CD4-positive, alpha-beta T cell treated with Interleukin-17A for 4 hours (primary cell): ENCODE measurements around the gene NLGN4Y.

Source experiments
- DNase-seq: peaks from one replicate; pipeline ENCODE4 v3.0.0-alpha.2; 2020; ENCODE audit warnings: mixed read lengths

Gene NLGN4Y

DNA sequence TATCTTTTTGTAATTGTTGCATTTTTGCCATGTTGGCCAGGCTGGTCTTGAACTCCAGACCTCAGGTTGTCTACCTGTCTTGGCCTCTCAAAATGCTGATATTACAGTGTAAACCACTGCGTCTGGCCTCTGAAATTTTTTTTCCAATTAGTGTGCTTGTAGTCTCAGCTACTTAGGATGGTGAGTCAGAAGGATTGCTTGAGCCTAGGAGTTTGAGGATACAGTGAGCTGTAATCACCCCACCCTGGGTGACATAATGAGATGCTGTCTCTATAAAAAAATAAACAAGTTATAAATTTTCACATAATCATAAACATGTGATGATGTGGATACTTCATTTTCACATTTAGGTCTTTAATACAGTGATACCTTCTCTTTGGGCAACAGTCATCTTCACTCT lies 154.9 kb downstream of the NLGN4Y start:
- DNase-seq = no peak

DNA sequence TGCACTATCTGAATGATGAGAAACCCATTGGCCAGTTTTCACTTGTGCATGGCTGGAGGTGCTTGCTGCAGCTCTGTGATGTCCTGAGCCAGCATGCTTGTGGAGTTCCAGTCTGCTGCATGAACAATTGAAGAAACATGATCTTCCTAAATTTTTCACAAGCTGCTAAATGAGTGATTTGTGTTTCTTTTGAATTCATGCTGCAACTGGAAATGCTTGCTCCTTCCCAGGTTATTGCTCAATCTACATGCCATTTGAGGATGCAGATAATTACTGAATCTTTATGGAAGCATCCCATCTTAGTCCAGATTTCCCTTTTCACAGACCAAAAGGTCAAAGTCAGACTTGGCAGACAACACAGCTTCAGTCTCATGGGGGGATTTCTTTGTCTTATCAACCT lies 170.2 kb downstream of the NLGN4Y start:
- no peak for DNase-seq

DNA sequence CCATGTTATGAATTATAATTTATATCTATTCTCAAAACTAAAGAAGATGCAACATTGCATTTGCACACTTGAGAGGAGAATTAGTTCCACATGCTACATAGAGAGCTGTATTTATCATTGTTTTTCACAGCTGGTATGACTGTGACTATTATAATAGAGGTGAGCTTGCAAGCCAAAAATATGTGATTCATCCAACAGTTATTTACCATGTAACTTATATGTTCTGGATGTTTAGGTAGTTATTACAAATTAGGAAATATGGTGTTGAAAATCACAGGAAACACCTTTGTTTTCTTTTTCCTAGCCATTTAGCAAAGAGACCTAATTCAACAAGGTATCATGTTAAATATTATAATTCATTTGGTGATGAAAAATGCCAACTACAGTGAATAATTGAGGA lies 183.8 kb downstream of the NLGN4Y start:
- no peak for DNase-seq

DNA sequence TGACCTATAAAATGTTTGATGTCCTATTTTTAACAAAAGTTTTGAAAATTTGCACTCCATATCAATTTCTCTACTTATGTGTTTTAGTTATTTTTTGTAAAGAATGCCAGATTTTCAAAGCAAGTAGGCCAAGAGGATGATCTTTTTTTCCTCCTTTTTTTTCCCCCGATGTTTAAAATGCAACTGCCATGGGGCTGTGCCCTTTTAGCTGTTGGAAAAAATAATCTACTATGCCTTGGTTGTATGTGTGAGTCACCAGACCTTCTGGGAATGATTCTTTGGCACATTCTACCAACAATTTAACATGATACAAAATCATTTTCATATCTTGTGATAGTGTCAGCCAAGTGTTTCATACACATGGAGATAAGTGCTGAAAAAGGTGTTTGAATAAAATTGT lies 217.3 kb downstream of the NLGN4Y start:
- DNase-seq = no peak

DNA sequence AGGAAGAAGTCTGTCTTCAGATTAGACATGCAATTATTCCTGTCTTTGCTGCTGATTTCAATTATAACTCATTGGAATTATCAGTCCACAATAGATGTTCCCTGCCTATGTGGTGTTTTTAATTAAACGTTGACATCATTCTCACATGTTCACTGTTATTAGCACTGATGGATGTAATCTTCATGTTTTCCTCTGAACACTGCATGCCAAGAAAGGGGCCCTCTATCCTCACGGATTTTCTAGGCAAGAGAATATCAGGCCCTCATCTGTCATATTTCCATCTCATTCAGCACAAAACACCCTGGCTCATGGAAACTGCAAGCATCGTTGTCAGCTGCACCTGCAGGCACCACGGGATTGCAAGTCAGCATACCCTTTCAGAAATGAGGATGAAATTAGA lies 224.0 kb downstream of the NLGN4Y start:
- no peak for DNase-seq

DNA sequence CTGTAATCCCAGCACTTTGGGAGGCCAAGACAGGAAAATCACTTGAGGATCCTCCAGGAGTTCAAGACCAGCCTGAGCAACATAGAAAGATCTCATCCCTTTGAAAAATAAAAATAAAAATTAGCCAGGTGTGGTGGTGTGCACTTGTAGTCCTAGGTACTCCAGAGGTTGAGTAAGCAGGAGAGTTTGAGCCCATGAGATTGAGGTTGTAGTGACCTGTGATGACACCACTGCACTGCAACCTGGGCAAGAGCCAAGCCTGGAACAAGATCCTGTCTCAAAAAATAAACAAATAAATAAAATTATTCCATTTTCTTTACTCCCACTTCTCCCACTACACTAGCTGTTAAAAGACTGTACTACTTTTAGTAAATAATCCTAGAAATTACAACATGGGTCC lies 231.2 kb downstream of the NLGN4Y start:
- DNase-seq = no peak

DNA sequence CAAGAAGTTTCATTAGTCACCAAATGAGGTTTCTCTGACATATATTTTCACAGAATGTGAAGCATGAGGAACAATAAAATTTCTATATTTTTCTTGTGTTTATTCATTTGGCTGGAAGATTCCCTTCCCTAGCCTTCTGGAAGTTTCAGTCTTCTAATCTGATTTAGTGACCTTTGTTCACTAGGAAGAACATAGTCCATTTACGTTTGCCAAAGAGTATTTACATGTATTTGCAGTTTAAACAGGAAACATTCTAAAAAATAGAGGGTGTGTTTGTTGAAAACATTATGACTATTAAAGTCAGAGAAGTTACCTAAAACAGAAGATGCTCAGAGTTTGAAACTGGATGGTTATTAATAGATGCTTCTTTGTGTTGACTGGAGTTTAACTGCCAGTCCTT lies 238.6 kb downstream of the NLGN4Y start:
- DNase-seq = no peak

DNA sequence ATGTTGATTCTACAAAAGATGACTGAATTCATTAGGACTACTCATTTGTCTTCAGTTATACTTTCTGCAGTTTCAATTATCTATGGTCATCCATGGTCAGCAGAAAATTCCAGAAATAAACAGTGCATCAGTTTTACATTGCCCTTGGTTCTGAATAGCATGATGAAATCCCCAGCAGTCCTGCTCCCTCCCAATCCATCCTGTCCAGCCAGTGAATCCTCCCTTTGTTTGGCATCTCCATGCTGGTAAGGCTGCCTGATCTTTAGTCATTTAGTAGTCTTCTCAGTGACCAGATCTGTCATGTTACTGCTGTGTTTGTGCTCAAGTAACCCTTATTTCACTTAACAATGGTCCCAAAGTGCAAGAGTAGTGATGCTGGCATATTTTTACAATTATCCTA lies 239.3 kb downstream of the NLGN4Y start:
- no peak for DNase-seq

DNA sequence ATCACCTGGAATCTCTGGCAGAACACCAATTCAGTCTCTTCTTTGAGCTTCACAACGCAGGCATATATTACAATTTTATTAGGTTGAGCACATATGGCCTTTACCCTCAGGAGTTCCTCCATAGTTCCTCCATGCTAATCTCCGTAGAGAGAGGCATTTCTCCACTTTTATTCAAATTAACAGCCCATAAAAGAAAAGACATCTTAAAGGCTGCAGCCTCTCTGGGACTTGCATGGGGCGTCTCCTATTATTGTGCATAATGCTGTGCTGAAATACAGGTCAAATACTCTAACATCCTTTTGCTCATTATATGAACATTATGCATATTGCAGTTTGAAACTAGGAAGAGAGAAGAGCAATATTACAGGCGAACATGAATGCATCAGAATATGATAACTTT lies 253.9 kb downstream of the NLGN4Y start:
- no peak for DNase-seq

DNA sequence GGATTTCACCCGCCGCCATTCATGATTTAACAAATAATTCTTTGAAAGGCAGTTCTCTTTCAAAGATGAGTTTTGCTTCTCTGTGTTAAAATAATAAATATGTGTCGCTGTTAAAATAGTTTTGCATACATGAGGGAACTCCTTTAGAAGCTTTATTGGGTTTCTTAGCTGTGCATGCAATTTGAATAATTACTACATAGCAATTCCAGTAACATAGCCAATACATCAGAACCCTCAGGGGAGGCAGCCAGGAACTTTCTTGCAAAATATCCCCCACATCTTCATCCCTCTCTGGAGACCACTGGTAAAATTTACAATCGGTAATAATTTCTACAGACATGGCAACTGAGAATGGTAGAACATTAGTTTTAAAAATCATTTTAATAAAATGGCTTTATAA lies 268.8 kb downstream of the NLGN4Y start:
- no peak for DNase-seq

DNA sequence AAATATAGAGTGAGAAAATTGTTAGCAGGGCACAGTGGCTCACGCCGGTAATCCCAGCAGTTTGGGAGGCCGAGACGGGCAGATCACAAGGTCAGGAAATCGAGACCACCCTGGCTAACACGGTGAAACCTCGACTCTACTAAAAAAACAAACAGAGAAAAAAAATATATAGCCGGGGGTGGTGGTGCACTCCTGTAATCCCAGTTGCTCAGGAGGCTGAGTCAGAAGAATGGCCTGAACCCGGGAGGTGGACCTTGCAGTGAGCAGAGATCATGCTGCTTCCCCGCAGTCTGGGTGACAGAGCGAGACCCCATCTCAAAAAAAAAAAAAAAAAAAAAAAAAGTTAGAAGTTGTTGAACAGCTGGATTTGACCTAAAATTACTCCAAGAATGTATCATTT lies 269.3 kb downstream of the NLGN4Y start:
- DNase-seq = no peak

DNA sequence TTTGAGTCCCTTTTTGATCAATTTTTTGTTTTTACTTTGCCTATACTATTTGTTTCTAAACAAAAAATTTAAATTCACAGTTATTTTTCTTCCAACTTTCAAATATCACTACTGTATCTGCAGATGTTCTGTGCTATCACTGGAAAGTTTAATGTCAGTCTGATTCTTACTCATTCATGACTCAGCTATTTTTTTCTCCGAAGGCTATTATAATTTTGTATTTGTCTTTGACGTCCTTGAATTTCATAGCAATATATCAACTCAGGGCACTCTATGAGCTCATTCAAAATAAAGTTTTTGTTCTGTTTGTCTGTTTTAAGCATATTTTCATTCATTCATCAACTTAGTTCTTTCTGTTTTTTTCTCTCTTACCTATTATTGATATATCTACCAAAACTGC lies 273.7 kb downstream of the NLGN4Y start:
- DNase-seq = no peak

DNA sequence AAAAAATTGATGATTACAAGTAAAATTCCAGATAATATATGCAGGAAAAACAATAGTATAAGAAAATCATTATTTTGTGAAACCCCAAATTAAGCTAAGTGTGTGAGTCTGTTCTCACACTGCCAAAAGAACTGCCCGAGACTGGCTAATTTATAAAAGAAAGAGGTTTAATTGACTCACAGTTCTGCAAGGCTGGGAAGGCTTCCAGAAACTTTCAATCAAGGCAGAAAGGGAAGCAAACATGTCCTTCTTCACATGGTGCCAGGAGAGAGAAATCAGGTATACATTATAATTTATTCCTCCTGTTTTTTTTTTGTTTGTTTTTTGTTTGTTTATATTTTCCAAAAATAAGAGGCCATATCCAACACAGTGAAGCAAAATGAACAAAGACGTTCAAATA lies 276.8 kb downstream of the NLGN4Y start:
- no peak for DNase-seq

DNA sequence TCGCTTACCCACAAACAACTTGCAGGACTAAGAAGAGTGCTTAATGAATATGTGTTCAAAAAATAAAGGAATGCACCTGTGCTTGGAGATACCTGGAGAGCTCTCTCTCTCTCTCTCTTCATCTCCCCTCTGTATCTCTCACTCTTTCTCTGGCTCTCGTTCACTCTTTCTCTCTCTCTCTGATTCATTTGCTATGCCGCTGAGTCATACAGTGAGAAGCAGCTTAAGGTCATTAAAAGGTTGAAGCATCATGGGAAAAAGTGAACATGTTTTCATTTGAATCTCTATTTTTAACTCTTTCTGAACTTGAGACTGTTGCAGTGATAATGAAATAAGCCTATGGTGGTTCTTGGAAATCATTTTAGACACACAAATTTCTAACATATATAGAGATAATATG lies 277.8 kb downstream of the NLGN4Y start:
- DNase-seq = no peak

DNA sequence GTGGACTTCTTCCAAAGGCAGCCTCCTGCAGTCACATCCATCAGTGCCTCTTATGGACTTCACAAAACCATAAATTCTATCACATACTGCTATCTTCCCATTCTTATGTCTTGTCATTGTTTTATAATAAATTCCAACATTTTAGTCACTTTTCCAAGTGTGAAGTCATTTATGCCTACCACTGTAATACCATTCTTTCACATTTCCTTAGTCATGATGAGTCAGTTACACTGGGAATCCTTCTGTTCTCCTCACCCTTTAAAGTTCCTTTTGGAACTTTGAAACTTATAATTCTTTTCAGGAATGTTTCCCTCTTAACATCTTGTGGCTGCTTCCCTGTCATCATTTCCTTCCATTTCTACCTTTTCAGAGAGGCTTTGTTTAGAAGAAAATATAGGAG lies 279.7 kb downstream of the NLGN4Y start:
- DNase-seq = no peak

DNA sequence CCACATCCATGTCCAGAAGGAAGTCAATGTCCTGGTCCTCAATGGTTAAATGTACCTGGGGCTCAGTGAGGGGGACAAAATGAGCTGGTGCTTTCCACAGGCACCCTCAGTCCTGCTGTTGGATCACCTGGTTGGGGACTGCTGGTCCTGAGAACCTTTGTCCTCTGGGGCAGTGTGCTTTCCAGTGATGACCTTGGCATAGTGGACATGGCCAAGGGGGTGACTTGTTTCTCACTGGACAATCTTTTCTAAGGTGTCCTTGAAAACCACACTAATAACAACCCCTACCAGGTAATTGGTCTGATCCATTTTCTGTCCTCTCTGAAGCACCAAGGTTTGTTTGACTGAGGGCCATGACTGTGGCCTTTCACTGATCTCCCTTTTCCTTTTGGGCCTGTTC lies 294.1 kb downstream of the NLGN4Y start:
- no peak for DNase-seq

DNA sequence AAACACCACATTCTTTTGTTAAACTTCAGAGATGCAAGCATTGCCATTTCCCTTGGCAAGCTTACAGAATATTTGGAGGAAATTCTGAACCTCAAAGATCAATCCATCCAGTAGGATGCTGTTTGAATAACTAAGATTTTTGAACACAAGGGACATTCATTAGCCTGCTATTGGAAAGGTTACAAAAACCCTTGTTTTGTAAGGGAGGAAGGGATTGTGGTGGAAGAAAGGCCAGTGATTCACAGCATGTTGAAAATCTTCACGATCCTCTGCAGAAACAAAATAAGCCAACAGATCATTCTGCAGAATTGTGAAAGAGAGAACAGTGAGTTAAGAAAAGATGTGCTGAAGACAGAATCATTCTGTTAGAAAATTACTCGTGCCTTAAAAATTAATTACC lies 297.9 kb downstream of the NLGN4Y start:
- DNase-seq = no peak

DNA sequence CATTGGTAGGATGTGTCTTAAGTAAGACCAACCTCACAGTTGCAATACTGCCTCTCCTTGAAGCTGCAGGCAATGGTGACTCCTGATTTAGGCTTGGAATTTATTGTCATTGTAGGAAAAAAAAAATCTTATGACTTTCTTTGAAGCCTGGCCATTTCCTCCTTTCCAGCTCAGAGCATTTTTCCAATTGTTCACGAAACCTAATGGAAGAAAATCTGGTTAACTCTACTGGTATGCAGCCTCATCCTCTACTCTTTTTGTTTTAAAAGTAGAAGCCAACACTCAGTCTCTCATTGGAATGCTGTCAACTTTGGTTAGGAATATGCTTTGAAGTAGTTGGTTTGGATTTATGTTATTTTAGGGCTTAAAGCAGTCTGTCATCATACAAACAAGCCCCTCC lies 298.6 kb downstream of the NLGN4Y start:
- no peak for DNase-seq

DNA sequence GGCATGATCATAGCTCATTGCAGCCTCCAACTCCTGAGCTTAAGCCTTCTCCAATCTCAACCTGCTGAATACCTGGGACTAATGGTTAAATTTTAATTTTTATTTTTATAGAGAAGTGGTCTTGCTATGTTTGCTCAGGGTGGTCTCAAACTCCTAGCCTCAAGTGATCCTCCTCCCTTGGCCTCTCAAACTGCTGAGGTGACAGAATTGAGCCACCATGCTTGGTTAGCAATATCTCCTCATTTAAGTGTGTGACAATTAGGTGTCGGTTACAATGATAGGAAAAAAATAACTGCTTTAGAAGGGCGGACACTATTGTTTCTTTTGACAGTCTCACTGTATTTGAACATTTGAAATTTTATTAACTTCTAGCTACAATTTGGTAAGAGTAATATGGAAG lies 300.3 kb downstream of the NLGN4Y start:
- no peak for DNase-seq

DNA sequence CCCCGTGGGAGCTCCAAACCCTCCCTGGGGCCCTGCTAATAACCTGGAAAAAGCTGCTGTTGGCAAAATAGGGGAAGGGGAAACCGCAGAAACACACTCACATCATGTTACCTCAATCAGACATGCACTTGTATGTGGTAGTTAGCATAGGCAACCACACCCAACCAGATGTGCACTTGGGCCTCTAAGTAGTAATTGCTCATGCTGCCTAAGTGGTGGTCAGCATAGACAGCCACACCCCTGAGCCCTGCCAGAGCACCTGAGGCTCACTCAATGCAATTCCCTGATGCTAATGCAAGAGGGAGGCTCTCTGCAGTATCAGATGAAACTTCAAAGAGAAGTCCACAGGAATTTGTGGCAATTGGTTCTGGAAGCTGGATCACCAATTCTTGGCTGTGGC lies 301.4 kb downstream of the NLGN4Y start:
- no peak for DNase-seq

DNA sequence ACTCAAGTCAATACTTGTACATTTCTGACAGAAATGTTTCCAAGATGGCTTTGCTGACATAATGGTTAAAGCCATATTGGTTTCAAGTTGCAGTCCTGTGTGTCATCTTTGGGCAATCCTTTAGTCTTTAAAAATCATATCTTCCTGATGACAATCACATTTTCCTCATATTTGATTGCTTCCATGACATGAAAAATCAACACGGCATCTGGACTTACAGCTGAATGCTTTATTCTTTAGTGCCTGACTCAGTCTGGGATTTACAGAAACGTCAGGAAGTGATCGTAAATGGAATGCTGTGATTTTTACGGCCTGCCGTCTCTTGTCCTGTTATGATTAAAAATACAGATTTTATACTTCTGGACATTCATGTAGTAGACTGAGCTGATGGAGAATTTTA lies 304.2 kb downstream of the NLGN4Y start:
- DNase-seq = no peak

DNA sequence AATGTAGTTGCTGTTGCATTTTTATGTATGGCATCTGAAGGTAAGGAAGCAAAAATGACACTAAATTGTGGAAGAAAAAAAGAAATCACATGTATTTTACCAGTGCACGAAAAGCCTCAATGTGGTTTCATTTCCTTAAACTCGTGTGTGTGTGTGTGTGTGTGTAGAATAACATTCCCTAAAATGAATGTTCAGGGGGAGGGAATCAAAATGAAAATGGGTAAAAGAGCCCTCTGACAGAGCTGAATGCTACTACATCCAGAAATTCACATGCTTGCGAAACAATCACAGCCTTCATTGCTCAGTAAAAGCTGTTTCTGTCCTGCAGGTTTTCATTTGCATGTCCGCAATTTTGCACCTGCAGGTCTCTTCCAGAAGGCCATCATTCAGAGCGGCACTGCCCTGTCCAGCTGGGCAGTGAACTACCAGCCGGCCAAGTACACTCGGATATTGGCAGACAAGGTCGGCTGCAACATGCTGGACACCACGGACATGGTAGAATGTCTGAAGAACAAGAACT lies 305.1 kb downstream of the NLGN4Y start:
- no peak for DNase-seq

DNA sequence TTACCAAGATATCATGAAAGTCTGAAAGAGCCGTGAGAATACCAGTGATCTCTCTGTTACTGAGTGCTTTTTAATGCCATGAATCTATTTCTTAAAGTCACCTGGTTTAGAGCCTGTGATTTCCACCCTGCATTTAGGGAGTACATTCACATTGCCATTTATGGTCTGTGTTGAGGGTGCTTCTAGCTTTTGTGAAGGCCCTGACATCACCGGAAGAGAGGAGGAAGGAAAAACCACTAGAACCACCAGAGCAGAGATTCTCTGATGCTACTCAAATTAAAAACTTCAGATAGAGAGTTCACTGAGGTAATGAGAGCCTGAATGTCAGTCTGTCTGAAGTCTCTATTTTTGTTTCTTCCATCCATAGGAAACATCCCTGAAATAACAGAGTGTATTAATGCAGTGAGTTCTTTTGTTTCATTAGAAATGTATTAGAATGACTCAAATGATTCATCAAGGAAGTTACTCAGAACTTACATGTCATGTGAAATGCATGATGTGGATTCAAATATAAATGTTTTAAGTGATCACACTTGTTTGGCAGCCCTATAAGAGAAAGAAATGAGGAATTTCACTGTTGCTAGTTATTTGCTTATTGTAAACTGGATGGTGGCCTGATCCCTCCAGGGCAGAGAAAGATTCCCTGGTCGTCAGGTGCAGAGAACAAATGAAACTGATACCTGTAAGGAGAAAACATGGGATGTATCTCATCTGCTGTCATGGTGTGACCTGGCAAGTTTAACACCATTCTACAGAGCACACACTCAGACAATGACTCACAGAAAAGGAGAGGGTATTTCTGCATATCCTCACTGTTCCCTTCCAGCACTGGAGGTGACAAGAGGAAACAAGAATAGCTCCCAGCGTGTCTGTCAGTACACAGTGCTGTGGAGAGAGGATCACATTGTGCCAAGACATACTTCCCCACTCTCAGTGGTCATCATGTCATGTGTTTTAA lies 310.1 kb downstream of the NLGN4Y start:
- no peak for DNase-seq

DNA sequence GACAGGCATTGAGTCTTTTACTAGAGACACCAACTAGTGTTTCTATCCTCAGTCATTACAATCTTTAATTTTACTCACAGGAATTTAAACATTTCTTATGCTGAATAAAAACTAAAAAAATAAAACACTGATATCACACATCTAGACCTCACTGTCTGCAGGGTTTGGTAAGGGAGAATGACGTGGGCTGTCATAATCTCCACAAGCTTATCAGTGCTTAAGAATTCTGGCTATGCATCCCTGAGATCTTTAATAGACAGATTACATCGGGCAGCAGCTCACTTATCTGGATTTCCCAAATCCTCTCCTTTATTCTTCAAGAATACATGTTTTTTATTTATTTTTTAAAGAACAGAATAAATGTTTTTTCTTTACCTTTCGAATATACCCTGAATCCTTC lies 313.1 kb downstream of the NLGN4Y start:
- DNase-seq = no peak

DNA sequence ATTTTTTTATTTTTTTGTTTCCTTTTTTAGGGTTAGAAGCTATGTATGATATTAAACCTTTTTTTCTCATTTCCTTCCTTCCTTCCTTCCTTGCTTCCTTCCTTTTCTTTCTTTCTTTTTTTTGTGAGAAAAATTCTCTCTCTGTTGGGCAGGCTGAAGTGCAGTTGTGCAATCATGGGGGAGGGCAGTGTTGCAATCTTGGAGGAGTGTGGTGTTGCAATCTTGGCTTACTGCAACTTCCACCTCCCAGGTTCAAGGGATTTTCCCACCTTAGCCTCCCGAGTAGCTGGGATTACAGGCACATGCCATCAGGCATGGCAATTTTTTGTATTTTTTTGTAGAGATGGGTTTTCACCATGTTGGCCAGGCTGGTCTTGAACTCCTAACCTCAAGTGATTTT lies 326.4 kb downstream of the NLGN4Y start:
- DNase-seq = no peak
